Sigmoid colon (tissue), 7 donors: ENCODE results near the gene SND1. TPM values are rescaled to one million over a fixed set of nuclear protein-coding genes. Genes with fewer than 3 reads are reported as not detected.

Experiments
- DNase-seq: peaks from one replicate; pipeline ENCODE4 v3.0.0-alpha.2; 2019
- H3K27ac ChIP-seq, 4 donors: fragments of 200-600 bp; sonication (generic); one replicate each; pipeline ENCODE4 v1.5.1; 2016 to 2019; ENCODE audit warnings: mild to moderate bottlenecking in 1 of 4
- H3K27me3 ChIP-seq, 3 donors: fragments of 200-600 bp; sonication (generic); one replicate each; pipeline ENCODE4 v1.5.1; 2019; ENCODE audit warnings: mild to moderate bottlenecking in 1 of 3
- H3K36me3 ChIP-seq, 4 donors: fragments of 200-600 bp; sonication (generic); one replicate each; pipeline ENCODE4 v1.5.1; 2016 to 2019
- H3K4me1 ChIP-seq, 4 donors: fragments of 200-600 bp; sonication (generic); one replicate each; pipeline ENCODE4 v1.5.1; 2017 to 2019
- H3K4me3 ChIP-seq, 4 donors: fragments of 200-600 bp; sonication (generic); one replicate each; pipeline ENCODE4 v1.5.1; 2017 to 2019; ENCODE audit warnings: mild to moderate bottlenecking in 2 of 4, moderate library complexity in 1 of 4
- H3K9me3 ChIP-seq, 4 donors: fragments of 200-600 bp in 3 of 4; sonication (generic) in 3 of 4; one replicate each; pipeline versions ENCODE4 v1.5.1 to v1.6.1; 2013 to 2019
- CTCF ChIP-seq, 4 experiments: fragments of 450-650 bp in 3 of 4; fragments of 200-600 bp in 1 of 4; IDR thresholded peaks; one replicate each; pipeline ENCODE4 v1.5.1; 2016 to 2019; ENCODE audit warnings: antibody characterized with exemption in 4 of 4, mild to moderate bottlenecking in 3 of 4, moderate library complexity in 2 of 4
- EP300 ChIP-seq, 4 donors: sonication (generic); formaldehyde crosslinking; IDR thresholded peaks; one replicate each; pipeline ENCODE4 v1.6.1; 2017; ENCODE audit warnings: antibody characterized with exemption in 4 of 4
- POLR2A ChIP-seq, 2 donors: fragments of 450-650 bp; IDR thresholded peaks; one replicate each; pipeline ENCODE4 v1.6.1; 2016; ENCODE audit warnings: antibody characterized with exemption in 2 of 2, mild to moderate bottlenecking in 2 of 2, moderate library complexity in 2 of 2
- POLR2AphosphoS5 ChIP-seq, 4 donors: sonication (generic); formaldehyde crosslinking; IDR thresholded peaks; one replicate each; pipeline ENCODE4 v1.6.1; 2017; ENCODE audit warnings: antibody characterized with exemption in 4 of 4
- WGBS, 2 donors: extraction: QIAGEN DNeasy Blood & Tissue Kit; methylation state at CpG; one replicate each; pipeline ENCODE4 v1.1.7; 2013; 5-methylcytosine and 5-hydroxymethylcytosine counted together
- intact Hi-C: fragments of 100-400 bp; cut with DNase I; formaldehyde crosslinking; loops from one replicate; pipeline ENCODE4 v1.15.1; 2023
- polyA plus RNA-seq, 3 donors: library from polyadenylated mRNA; stranded (reverse); fragments of 200-250 nt; gene quantifications; one replicate each; pipeline ENCODE4 v1.2.3, GENCODE V29; 2013
- total RNA-seq, 4 donors: library from RNA; depleted of rRNA; stranded (reverse); fragments of >200 nt; gene quantifications; one replicate each; pipeline ENCODE4 v1.1.0, GENCODE V29; 2016
- donor health status: healthy with polysubstance abuse.
- donor health status: Bipolar disorder and iron deficiency.
- donor health status: healthy.

Gene SND1
- total and polyA plus RNA-seq, 7 donors = 30.6 to 93.4 (median 71.3) TPM

- no peak for DNase-seq
- TF ChIP-seq POLR2AphosphoS5 (IDR thresholded peaks at IDR 0.05) (no peak), EP300 (IDR thresholded peaks at IDR 0.05) (no peak), CTCF (IDR thresholded peaks at IDR 0.05) (no peak), POLR2A (IDR thresholded peaks at IDR 0.05) (no peak)
- Histone ChIP-seq H3K9me3 (no peaks in the 10 kb centered on the region), H3K27ac (no peak overlapping the region), H3K4me3 (no peak overlapping the region), H3K27me3 (no peaks in the 10 kb centered on the region), H3K36me3 (peaks cover 0 to under 1% (median 0%) of the 10 kb centered on the region in 4 donors), H3K4me1 (no peaks in the 10 kb centered on the region)
- 89% methylated on average over 8 of the region's 8 CpGs for WGBS, 2 donors
- intact Hi-C loops = no loop called here
Measured at GRCh38 chr7:128069373-128070364, 417.7 kb downstream of the SND1 start.

- Histone ChIP-seq H3K27me3 (no peaks in the 10 kb centered on the region), H3K4me1 (no peaks in the 10 kb centered on the region), H3K9me3 (no peaks in the 10 kb centered on the region), H3K36me3 (peaks cover 0 to 3% (median 0%) of the 10 kb centered on the region in 4 donors), H3K4me3 (no peak overlapping the region), H3K27ac (no peak overlapping the region)
- WGBS, 2 donors = 88 to 93% methylated on average over 6 of the region's 6 CpGs
- intact Hi-C loops = no loop called here
- TF ChIP-seq CTCF (IDR thresholded peaks at IDR 0.05) (no peak), POLR2A (IDR thresholded peaks at IDR 0.05) (no peak)
- DNase-seq = no peak
Measured at GRCh38 chr7:128071376-128071775, 419.4 kb downstream of the SND1 start.

DNA sequence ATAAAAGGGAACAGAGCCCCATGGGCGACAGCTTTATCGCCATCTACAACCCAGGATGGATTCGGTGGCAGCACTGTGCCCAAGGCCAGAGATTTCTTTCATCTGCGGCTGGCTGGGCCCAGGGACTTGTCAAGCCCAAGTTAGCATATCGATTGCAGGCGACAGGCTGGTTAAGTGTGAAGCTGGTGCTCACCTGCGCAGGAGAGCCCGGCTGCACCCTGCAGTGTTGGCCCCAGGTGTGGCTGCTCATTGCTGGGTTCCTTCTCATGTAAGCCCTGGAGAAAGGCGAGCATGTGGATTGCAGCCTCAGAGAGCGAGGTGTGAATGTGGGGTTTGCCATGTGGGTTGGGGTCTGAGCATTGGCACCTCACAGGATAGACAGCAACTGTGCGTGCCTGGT, 419.8 kb downstream of the SND1 start:
- no peak for TF ChIP-seq EP300 (IDR thresholded peaks at IDR 0.05)
- TF ChIP-seq POLR2AphosphoS5 (IDR thresholded peaks at IDR 0.05) = no peak
- no peak for TF ChIP-seq CTCF (IDR thresholded peaks at IDR 0.05)
- TF ChIP-seq POLR2A (IDR thresholded peaks at IDR 0.05) = no peak
- Histone ChIP-seq H3K27ac (no peak overlapping the region), H3K27me3 (no peaks in the 10 kb centered on the region), H3K9me3 (no peaks in the 10 kb centered on the region), H3K36me3 (peaks cover 0 to 3% (median 0%) of the 10 kb centered on the region in 4 donors), H3K4me3 (no peak overlapping the region), H3K4me1 (no peaks in the 10 kb centered on the region)
- 84 to 88% methylated on average over 11 of the region's 11 CpGs for WGBS, 2 donors
- intact Hi-C loops = no loop called here
- no peak for DNase-seq

GRCh38 chr7:128073671-128074310, 421.8 kb downstream of the SND1 start:
- Histone ChIP-seq H3K27me3 (no peaks in the 10 kb centered on the region), H3K27ac (no peak overlapping the region), H3K9me3 (no peaks in the 10 kb centered on the region), H3K4me1 (no peaks in the 10 kb centered on the region), H3K36me3 (peaks cover 0 to 11% (median 0%) of the 10 kb centered on the region in 4 donors), H3K4me3 (no peak overlapping the region)
- intact Hi-C loops = no loop called here
- DNase-seq = no peak
- TF ChIP-seq CTCF (IDR thresholded peaks at IDR 0.05) (no peak), POLR2A (IDR thresholded peaks at IDR 0.05) (no peak), POLR2AphosphoS5 (IDR thresholded peaks at IDR 0.05) (no peak), EP300 (IDR thresholded peaks at IDR 0.05) (no peak)
- WGBS, 2 donors = 89 to 90% methylated on average over 15 of the region's 15 CpGs
